SK-N-SH (cell line): ENCODE data around the gene SLIT1.

Experiments
- CTCF ChIP-seq: fragments of 200-600 bp; sonication (generic); IDR thresholded peaks from 2 replicates; pipeline ENCODE4 v1.6.1; 2017; ENCODE audit warnings: antibody characterized with exemption, mild to moderate bottlenecking, moderate library complexity
- NRF1 ChIP-seq: IDR thresholded peaks from 2 replicates; pipeline ENCODE4 v1.6.1; 2012; ENCODE audit warnings: low read depth, mild to moderate bottlenecking, low read length
- POLR2AphosphoS5 ChIP-seq: IDR thresholded peaks from 2 replicates; pipeline ENCODE4 v1.6.1; 2012; ENCODE audit warnings: low read depth, low read length
- REST ChIP-seq: IDR thresholded peaks from 2 replicates; pipeline ENCODE4 v1.6.1; 2012; ENCODE audit warnings: mild to moderate bottlenecking, low read depth, low read length, moderate library complexity
- RFX5 ChIP-seq: IDR thresholded peaks from 2 replicates; pipeline ENCODE4 v1.6.1; 2012; ENCODE audit warnings: mild to moderate bottlenecking, improper control_type of control experiment, low read length
- TAF1 ChIP-seq: IDR thresholded peaks from 2 replicates; pipeline ENCODE4 v1.6.1; 2012; ENCODE audit warnings: low read depth, mild to moderate bottlenecking, low read length, moderate library complexity, borderline replicate concordance
- YY1 ChIP-seq: IDR thresholded peaks from 2 replicates; pipeline ENCODE4 v1.4.0; 2012; ENCODE audit warnings: low read depth, mild to moderate bottlenecking

GRCh38 chr10:96987842-96988175 is 197.9 kb downstream of the SLIT1 start:
- TF ChIP-seq NRF1 (no peak), CTCF (no peak), RFX5 (no peak), POLR2AphosphoS5 (no peak), REST (no peak), YY1 (no peak), TAF1 (no peak)
